Activated T-helper 1 cell treated with Interleukin-2 at 50 U/mL for 16 hours (primary cell): Measurements from ENCODE around the gene YLPM1.
A peak's percentile ranks its signal among the peaks of the same experiment; 100 is the strongest.

ENCODE experiments used
- DNase-seq: peaks from one replicate; pipeline ENCODE4 v3.0.0-alpha.2; 2020; ENCODE audit warnings: low read depth

Gene YLPM1

DNA sequence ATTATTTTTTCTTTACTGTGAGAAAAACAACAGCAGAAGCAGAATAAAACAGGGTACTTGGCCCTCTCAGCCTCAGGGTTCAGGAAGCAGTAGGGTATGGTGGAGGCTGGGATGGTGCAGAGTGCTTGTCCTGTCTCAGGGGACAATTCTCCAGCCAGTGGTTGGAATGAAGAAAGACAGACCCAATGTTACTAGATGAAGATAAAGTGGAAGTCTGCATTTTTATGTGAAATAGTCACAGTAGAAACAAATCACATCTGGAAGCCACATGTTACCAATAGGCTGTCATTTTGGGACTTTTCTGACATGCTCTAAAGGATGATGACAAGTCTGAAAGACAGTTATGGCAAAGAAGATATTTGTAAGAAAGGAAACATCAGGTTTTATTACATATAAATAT is 80.5 kb downstream of the YLPM1 start:
- no peak for DNase-seq

DNA sequence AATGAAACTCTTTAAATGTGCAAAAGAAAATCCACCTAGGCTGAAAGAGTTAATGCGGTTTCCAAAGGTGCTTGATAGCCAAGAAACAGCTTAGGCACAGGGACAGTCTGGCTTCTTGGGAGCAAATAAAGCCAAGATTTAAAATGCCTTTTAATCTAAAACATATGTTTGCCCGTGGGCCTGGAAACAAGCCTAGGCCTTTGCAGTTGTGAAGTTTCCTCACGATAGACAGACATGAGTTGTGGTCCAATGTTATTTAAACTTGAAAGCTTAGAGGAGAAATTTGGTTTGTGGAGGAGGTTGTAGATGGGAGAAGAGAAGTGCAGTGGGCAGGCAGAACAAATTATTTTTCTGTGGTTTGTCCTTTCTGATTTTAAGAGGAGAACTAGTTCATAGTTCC is 83.1 kb downstream of the YLPM1 start:
- DNase-seq, result no peak

DNA sequence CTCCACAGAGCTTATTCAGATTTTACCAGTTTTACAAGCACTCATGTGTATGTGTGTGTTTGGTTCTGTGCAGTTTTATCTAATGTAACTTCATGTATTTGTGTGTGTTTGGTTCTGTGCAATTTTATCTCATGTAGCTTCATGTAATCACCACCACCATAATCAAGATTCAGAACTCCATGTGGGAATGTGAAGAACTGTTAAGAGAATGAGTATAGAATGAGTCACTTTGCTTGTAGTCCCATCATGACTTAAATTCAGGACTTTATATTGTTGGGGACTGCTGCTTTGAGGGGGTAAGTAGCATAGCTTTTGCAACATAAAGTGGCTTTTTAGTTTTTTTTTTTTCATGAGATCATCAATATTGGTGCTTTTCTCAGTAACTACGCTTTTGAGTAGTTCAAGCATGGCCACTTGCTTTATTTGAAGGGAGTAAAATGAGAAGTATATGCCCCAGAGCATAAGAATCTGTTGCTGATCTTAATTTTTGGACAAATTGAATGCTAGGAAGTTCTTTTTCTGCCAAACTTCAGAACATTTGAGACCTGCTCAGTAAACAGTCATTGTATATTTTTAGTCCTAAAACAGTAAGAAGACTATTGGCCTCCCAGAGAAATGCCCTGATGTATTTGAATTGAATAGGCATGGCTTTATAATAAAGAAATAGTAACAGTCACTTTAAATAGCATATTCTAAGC is 84.0 kb downstream of the YLPM1 start:
- no peak for DNase-seq

DNA sequence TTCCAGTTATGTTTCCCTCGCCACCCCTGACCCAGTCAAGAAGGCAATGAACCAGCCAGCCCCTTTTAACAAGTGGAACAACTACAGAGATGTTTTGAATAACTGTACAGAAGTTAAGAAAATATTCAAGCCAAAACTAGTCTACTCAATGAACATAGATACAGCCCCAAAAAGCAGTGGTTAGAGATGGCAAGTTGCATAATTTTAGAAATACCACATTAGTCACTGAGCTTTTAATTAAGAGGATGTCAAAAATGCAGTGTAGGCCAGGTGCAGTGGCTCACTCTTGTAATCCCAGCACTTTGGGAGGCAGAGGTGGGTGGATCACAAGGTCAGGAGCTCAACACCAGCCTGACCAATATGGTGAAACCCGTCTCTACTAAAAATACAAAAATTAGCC is 85.7 kb downstream of the YLPM1 start:
- no peak for DNase-seq

DNA sequence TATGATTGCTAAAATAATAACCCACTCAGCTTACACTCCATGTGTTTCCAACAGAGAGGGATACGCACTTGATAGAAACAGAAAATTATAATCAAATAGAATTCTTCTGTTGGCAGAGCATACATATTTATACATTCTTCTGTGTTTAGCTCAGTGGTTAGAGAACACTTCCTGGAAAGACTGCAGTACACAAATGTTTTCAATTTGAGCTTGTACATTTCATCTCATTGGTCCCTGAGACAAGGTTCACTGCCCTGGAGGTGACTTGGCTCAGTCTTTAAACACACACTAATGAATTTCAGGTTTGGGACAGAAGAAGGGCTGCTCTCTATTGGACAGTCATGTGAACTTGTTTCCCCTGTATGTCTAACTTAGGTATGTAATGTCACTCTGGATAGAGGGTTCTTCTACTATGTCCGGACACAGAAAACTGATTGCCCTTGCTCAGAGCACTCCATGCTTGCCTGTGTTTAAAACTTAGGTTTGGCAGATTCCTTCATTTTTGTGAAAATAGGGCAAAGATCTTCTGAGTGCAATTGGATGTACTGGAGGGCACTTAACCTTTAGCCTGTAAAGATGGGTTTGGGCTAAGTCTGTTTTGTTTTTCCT is 89.9 kb downstream of the YLPM1 start:
- DNase-seq, result no peak

DNA sequence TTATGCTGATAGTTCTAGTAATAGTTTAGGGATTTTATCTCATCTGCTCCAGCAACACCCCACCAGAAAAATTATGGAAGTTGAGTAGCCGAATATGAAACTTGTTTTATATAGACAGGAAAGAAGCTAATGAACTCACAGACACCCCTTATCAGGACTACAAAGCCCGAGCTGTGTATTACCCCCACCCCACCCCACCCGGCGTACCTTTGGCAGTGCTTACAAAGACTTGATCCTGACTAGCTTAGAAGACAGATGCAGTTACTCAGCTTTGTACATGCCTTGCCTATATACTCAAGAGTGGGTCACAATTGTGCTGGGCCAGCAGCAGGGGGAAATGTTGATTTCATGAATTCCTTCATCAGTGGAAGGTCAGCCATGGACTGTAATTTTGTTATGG is 90.5 kb downstream of the YLPM1 start:
- DNase-seq, result no peak

DNA sequence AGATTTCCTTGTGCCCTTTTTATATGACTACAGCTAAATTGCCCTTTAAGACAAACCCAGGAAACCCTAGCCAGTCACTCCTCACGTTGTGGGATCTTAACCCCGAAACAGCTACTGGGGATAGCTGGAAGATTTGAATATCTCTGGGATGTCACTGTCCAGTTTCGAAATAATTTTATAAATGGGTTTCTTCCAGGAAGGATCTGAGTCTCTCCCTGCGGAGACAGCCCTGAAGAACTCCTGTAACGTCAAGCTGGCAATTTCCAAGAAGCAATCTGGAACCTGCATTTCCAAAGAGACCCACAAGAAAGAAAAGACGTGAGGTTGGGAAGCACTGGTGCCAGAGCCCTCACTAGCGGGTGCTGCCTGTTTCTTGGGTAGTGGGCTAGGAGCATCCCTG is 91.9 kb downstream of the YLPM1 start:
- no peak for DNase-seq

DNA sequence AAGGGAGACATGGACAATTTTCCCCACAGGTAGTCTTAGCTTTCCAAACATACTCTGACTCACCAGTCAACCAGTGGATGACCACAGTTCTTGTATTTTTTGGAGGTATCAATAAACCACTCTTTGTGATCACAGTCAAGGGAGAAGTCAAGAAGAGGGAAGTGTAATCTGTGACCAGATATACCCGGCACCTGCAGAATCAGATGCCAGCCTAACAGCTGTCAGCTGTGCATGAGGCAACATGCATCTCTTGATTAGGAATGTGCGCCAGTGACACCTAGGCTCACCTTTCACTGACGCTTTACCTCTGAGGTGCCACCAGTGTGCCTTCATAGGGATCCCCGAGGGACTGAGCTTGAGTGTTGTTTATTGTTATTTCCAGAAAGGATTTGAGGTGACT is 92.8 kb downstream of the YLPM1 start:
- DNase-seq, result no peak

DNA sequence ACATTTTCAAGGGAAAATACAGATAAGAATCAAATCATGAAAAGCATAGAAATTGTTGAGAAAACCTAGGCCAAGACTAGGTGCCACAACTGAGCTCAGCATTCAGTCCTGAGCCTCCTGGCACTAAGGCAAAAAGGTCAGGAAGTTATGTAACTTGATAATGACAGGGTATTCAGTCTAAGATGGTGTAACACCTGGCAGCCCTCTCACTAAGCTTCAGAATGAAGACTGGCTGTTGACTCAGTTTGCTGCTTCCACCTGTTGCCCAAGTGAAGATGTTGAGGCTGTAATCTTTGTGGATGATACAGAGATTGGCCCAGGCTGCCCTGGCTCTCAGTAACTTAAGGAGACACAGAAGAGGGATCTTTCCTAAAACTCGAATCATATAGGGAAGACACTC is 93.2 kb downstream of the YLPM1 start:
- DNase-seq, result no peak

DNA sequence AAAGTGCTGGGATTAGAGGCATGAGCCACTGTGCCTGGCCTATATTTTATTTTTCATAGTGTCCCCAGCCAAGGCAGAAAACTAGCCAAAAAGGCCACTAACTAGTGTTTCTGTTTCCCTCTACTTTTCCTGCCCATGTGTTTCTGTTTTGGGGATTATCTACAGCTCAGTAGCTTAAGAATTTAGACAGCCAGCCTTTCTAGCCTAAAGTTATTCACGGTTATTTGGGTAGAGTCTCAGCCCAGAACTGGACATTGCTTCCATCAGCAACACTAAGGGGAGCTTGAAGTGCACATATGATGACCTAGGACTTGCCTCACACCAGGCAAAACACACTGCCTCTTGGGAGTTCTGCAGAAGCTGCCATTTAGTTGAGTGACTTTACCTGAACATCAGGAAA is 94.9 kb downstream of the YLPM1 start:
- no peak for DNase-seq

DNA sequence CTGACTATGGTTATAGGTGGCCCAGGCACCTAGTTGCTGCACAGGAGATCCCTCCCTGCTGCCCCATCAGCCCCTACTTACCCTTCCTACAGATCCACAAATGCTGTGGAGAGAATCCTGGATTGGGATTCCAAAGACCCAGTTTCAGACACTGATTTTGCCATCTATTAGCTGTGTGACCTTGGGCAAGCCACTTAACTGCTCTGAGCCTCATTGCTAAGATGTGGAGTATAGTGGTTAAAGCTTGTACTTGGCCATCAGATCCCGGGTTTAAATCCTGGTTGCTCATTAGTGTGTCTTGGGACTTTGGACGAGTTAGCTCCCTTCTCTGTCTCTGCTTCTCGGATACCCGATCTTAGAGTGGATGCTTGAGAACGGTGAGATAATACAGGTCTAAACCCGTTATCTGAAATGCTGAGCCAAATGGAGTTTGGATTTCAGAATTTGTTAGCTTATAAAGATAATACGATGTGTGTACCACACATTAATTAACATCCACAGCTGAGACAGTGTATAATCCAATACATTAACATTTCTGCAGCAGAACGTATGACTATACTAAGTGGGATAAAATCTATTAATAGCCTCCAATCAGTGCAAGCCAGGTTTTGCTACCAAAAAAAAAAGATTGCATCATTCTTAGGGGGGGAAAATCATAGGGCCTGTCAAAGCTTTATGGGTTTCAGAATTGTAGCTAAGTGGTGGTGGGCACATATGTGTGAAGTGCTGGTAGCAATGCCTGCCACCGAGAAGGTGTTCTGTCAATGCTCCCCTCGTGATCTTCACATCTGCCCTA is 96.8 kb downstream of the YLPM1 start:
- no peak for DNase-seq

DNA sequence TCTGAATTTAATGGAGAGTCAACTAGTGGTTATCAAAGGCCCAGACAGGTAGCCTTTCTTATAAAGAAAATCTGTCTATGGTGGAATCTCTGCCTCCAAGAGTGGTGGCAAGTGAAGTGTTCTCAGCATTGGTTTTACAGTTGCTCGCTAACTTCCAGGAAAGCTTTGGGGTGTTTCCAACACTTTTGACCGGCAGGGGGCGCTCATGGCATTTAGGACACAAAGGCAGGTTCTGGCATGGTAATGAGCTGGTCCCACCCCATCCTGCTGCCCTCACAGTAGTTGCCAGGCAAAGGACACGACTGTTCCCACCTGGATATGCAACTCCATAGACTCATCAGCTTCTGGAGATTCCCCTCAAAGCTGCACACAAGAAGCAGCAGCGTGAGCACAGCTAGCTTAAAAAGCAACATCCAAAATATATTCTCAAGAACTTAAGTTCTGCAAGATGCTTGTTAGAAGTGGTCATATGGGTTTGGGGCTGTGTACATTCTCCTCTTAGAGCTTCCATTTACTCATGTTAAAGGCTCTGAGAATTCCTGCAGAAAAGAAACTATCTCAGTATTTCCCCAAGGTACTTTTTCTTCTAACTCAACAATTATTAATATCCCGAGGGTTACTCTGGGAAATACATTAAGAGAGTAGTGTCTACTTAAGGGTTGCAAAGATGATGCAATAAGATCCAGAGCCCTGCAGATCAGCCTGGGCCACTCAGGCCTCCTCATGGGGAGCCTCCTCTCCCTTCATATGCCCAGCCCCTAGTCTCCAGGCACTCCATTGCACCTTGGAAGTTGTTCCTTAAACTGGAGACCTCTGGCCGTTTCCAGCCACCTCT is 98.0 kb downstream of the YLPM1 start:
- DNase-seq, result peak; percentile 81

DNA sequence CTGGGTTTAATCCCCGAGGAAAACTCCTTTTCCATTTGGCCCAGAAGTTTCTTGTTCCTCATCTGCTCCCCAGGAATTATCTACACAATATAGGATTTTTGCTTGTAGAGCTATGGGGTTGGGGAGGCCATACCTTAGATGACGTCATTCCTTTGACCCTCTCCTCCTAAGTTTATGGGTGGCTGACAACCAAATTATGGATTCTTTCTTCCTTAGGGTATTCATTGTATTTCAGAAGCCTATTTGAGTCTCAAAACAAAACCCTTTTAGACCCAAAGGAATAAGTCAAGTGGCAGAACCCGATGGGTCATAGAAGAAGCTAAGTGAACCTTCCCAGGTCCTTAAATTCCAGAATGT is 98.6 kb downstream of the YLPM1 start:
- DNase-seq, result no peak

DNA sequence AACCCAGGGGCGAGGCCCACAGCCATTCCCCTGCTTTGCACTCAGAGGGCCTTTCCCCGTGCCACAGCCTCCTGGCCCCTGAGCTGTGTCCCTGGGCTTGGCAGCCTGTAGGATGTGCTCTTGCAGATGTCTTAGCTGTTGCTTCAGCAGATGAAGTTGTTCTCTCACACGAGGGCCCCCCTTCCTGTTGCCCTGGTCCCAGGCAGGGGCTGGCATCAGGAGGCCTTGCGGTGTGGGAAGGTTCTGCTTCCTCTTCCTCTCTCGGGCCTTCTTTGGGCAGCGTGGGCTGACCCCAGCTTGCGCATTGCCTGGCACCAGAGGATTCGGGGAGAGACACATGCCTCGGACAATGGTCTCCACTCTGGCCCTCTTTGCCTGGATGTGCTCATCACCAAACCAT is 100.2 kb downstream of the YLPM1 start:
- DNase-seq, result no peak

DNA sequence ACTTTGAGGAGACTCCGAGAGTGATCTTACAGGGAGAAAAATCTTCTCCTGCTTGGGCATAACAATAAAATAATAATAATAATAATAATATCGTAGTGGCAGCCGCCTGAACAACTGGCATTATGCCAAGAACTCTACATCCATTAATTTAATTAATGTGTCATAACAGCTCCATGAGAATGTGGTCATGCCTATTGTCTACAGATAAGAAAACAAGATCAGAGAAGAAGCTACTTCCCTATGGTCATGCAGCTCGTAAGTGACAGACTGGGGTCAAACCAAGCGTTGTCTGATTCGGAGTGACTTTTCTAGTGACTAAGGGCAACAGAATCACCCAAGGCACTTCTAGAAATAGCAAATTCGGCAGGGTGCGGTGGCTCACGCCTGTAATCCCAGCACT is 101.1 kb downstream of the YLPM1 start:
- no peak for DNase-seq

DNA sequence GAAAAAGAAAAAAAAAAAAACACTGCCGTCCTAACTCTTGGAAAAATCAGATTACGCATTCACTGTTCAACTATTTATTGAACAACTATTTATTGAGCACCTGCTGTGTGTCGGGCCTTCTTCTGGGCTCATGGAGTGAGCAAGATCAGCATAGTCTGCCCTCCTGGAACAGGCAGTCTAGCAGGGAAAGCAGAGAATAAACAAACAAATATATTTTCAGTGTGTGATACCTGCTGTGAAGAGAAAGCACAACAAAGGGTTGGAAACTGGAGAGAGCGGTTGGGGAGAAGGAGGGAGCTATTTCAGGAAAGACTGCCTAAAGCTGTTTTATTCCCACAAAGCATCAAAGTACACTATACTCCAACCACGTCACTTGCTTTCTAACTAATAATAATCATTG is 102.0 kb downstream of the YLPM1 start:
- no peak for DNase-seq

DNA sequence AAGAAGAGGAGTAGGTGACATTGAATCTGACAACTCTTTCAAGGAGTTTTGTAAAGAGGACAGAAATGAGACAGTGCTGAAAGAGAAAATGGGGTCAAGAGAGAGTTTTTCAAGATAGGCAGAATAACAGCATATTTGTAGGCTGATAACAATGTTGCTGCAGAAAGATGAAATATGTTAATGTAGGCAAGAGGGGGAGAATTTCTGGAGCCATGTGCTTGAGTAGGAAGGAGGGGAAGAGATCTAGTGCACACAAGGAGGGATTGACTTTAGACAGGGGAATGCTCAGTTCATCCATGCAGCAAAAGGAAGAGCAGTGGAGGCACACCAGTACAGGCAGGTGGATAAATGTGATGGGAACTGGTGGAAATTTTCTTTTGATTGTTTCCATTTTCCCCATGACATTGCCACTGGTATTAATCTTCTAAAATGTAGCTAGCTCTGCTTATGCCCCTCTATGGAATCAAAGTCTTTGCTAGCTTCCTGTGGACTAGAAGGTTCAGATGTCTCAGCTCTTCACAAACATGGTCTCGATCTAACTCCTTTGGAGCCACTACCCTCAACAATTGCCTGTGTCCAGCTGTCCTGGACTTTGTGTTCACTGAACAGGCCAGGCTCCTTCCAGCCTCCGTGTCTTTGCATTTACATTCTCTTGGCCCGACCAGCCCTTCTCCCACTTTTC is 103.7 kb downstream of the YLPM1 start:
- DNase-seq, result no peak

DNA sequence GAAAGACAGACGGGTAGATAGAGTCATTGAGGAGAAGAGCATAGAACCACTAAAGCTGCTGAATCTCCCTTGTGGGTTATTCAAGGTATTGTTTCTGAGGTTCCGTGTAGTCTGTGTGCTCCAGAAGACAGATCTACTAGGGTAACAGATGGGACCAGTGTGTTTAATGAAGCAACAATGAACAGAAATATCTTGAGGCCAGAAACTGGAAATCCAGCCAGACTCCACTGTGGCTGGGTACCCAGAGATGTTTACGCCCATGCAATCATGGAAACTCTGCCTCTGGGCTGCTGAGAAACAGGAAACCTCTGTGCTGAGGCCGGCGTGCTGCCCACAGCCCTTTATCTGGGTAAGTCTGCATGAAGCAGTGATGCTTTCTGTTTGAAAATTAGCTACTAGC is 104.6 kb downstream of the YLPM1 start:
- DNase-seq, result peak; percentile 12

DNA sequence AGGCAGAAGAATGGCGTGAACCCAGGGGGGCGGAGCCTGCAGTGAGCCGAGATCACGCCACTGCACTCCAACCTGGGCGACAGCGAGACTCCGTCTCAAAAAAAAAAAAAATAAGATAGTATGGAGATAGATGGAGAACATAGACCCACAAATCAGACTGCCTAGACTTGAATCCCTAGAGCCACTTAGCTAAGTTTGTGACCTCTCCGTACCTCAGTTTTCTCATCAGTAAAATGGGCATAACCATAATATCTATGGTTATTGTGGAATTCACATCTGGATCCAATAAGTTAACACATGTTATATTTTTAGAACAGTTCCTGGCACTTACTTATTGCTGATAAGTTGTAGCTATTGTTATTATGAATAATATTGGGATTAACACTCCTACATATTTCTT is 105.6 kb downstream of the YLPM1 start:
- no peak for DNase-seq

DNA sequence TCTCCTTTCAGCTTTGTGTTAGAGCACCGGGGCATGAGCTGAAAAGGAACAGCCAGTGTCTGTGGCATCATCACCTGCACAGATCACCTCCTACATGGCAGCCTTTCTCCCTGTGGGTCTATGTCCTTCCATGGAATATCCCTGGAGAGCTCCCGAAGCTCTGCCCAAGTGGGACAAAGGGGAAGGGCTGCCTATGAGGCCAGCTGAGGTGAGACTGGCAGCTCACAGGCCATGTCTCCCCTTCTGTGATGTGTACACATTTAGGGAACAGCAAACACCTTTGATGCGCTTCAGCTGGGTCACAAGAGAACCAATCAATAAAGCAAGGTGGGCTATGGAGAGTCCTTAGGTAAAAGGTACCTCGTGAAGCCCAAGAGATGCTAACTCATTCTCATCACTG is 108.7 kb downstream of the YLPM1 start:
- DNase-seq, result no peak

DNA sequence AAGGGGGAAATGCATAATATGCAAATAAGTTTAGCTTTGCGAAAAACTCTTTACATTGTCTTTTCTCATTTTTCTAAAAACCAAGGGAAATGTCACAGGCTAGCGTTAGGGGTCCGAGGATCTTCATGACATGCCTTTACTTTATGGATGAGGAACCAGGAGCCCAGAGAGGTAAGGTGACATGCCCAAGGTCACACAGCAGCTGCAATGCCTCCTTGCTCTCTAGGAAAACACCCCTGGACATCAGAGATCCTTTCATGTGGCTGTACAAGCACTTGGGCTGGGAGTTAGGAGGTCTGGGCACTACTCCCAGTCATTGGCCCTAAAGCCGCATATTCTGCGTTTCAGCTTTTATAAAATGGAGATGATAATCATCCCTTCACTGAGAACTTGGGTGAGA is 112.1 kb downstream of the YLPM1 start:
- DNase-seq, result no peak
